ENCODE measurements around the gene RPS10.

RPS10 gene

GRCh38 chr6:34463299-34463698, 37.4 kb upstream of the RPS10 start:
- H3K27me3 ChIP-seq (ENCODE audit: insufficient read depth, low read length), result peaks cover 11% of the 10 kb centered on the region
- no peaks in the 10 kb centered on the region for H4K20me1 ChIP-seq (ENCODE audit: insufficient read depth, low read length)
- H3K79me2 ChIP-seq (ENCODE audit: insufficient read depth, low read length), result no peaks in the 10 kb centered on the region
- H3K4me3 ChIP-seq (ENCODE audit: low read depth, low read length, poor library complexity, severe bottlenecking), result no peak overlapping the region
- H3F3A ChIP-seq (ENCODE audit: insufficient read depth, low read length), result no peaks in the 10 kb centered on the region
- no peaks in the 10 kb centered on the region for H3K9me2 ChIP-seq (ENCODE audit: low read depth, low read length)
- H3K36me3 ChIP-seq (ENCODE audit: insufficient read depth, low read length), result no peaks in the 10 kb centered on the region
- no peak overlapping the region for H2AFZ ChIP-seq (ENCODE audit: low read length)
- H3K9me3 ChIP-seq (ENCODE audit: low read length), result no peaks in the 10 kb centered on the region
- no peak overlapping the region for H3K4me2 ChIP-seq (ENCODE audit: low read length)
- TF ChIP-seq EZH2 (IDR thresholded peaks at IDR 0.05; ENCODE audit: borderline replicate concordance, low read length) (no peak), CTCF (IDR thresholded peaks at IDR 0.05; ENCODE audit: low read length) (no peak)
- H3K9ac ChIP-seq (ENCODE audit: low read length), result no peak overlapping the region
- H3K27ac ChIP-seq (ENCODE audit: low read depth, low read length, poor library complexity, severe bottlenecking), result no peak overlapping the region
- no peaks in the 10 kb centered on the region for H3K4me1 ChIP-seq (ENCODE audit: insufficient read depth, low read length, severe bottlenecking)

- H3K9me3 ChIP-seq (ENCODE audit: low read length), result no peaks in the 10 kb centered on the region
- H3F3A ChIP-seq (ENCODE audit: insufficient read depth, low read length), result no peaks in the 10 kb centered on the region
- no peak for TF ChIP-seq EZH2 (IDR thresholded peaks at IDR 0.05; ENCODE audit: borderline replicate concordance, low read length)
- TF ChIP-seq CTCF (IDR thresholded peaks at IDR 0.05; ENCODE audit: low read length), result no peak
- no peaks in the 10 kb centered on the region for H4K20me1 ChIP-seq (ENCODE audit: insufficient read depth, low read length)
- no peak overlapping the region for H3K4me2 ChIP-seq (ENCODE audit: low read length)
- H3K4me1 ChIP-seq (ENCODE audit: insufficient read depth, low read length, severe bottlenecking), result no peaks in the 10 kb centered on the region
- H2AFZ ChIP-seq (ENCODE audit: low read length), result no peak overlapping the region
- H3K9ac ChIP-seq (ENCODE audit: low read length), result no peak overlapping the region
- no peaks in the 10 kb centered on the region for H3K36me3 ChIP-seq (ENCODE audit: insufficient read depth, low read length)
- no peaks in the 10 kb centered on the region for H3K9me2 ChIP-seq (ENCODE audit: low read depth, low read length)
- H3K27me3 ChIP-seq (ENCODE audit: insufficient read depth, low read length), result peaks cover 15% of the 10 kb centered on the region
- no peak overlapping the region for H3K4me3 ChIP-seq (ENCODE audit: low read depth, low read length, poor library complexity, severe bottlenecking)
- no peaks in the 10 kb centered on the region for H3K79me2 ChIP-seq (ENCODE audit: insufficient read depth, low read length)
- H3K27ac ChIP-seq (ENCODE audit: low read depth, low read length, poor library complexity, severe bottlenecking), result no peak overlapping the region
Measured at GRCh38 chr6:34462551-34462971, 36.7 kb upstream of the RPS10 start.

- Histone ChIP-seq H3K79me2 (ENCODE audit: insufficient read depth, low read length) (no peaks in the 10 kb centered on the region), H4K20me1 (ENCODE audit: insufficient read depth, low read length) (no peaks in the 10 kb centered on the region), H2AFZ (ENCODE audit: low read length) (no peak overlapping the region), H3K9me3 (ENCODE audit: low read length) (no peaks in the 10 kb centered on the region), H3K27ac (ENCODE audit: low read depth, low read length, poor library complexity, severe bottlenecking) (no peak overlapping the region), H3K4me2 (ENCODE audit: low read length) (no peak overlapping the region), H3F3A (ENCODE audit: insufficient read depth, low read length) (no peaks in the 10 kb centered on the region), H3K9me2 (ENCODE audit: low read depth, low read length) (no peaks in the 10 kb centered on the region), H3K27me3 (ENCODE audit: insufficient read depth, low read length) (peaks cover 15% of the 10 kb centered on the region), H3K36me3 (ENCODE audit: insufficient read depth, low read length) (no peaks in the 10 kb centered on the region), H3K4me1 (ENCODE audit: insufficient read depth, low read length, severe bottlenecking) (no peaks in the 10 kb centered on the region), H3K9ac (ENCODE audit: low read length) (no peak overlapping the region), H3K4me3 (ENCODE audit: low read depth, low read length, poor library complexity, severe bottlenecking) (no peak overlapping the region)
- TF ChIP-seq EZH2 (IDR thresholded peaks at IDR 0.05; ENCODE audit: borderline replicate concordance, low read length), result no peak
- no peak for TF ChIP-seq CTCF (IDR thresholded peaks at IDR 0.05; ENCODE audit: low read length)
Measured at GRCh38 chr6:34462010-34462409, 36.1 kb upstream of the RPS10 start.
